WTC11 (cell line): ENCODE data around the gene DNAJC15. TPM values are rescaled to one million over a fixed set of nuclear protein-coding genes. Genes with fewer than 3 reads are reported as not detected.

Source experiments
- ATAC-seq: fragments of 200-7000 bp; cut with Tn5 transposase; 2 replicates; pipeline ENCODE4 v1.10.0; 2021; ENCODE audit warnings: mild to moderate bottlenecking, moderate library complexity
- CTCF ChIA-PET: fragments of 300-600 bp; sonication (Branson Sonifier 250); formaldehyde crosslinking; loops from one replicate; lab custom pipeline; 2021; ENCODE audit warnings: antibody characterized with exemption; lab: Charles Lee
- POLR2A ChIA-PET: fragments of 350-600 bp; sonication (Branson Sonifier 250); formaldehyde crosslinking; loops from one replicate; lab custom pipeline; 2021; ENCODE audit warnings: antibody characterized with exemption; lab: Charles Lee
- DNase-seq: peaks from one replicate; pipeline ENCODE4 v3.0.0; 2021; ENCODE audit warnings: low spot score
- H3K27ac Mint-ChIP-seq: 2 replicates; pipeline ENCODE4 v1.8.0; 2021; ENCODE audit warnings: mixed read lengths
- H3K27me3 Mint-ChIP-seq: 2 replicates; pipeline ENCODE4 v1.8.0; 2021; ENCODE audit warnings: low read depth, mild to moderate bottlenecking, moderate library complexity, mixed read lengths
- H3K36me3 Mint-ChIP-seq: 2 replicates; pipeline ENCODE4 v1.8.0; 2021; ENCODE audit warnings: mixed read lengths
- H3K4me1 Mint-ChIP-seq: 2 replicates; pipeline ENCODE4 v1.8.0; 2022; ENCODE audit warnings: mixed read lengths
- H3K4me3 Mint-ChIP-seq: 2 replicates; pipeline ENCODE4 v1.8.0; 2021; ENCODE audit warnings: mild to moderate bottlenecking, moderate library complexity, mixed read lengths
- H3K9me3 Mint-ChIP-seq: 2 replicates; pipeline ENCODE4 v1.8.0; 2021; ENCODE audit warnings: mixed read lengths
- CREB1 ChIP-seq: sonication (generic); formaldehyde crosslinking; IDR thresholded peaks from 2 replicates; pipeline ENCODE4 v1.8.0; 2023; ENCODE audit warnings: mild to moderate bottlenecking, missing genetic modification reagents
- CREM ChIP-seq: sonication (generic); formaldehyde crosslinking; IDR thresholded peaks from 2 replicates; pipeline ENCODE4 v1.8.1; 2022; ENCODE audit warnings: mild to moderate bottlenecking, missing genetic modification reagents, moderate library complexity
- ELF4 ChIP-seq: sonication (generic); formaldehyde crosslinking; IDR thresholded peaks from 2 replicates; pipeline ENCODE4 v1.8.1; 2022; ENCODE audit warnings: low read depth, mild to moderate bottlenecking, moderate library complexity, missing genetic modification reagents
- FOXJ3 ChIP-seq: sonication (generic); formaldehyde crosslinking; IDR thresholded peaks from 2 replicates; pipeline ENCODE4 v1.9.0; 2021; ENCODE audit warnings: missing genetic modification reagents, mild to moderate bottlenecking, borderline replicate concordance
- FOXK1 ChIP-seq: sonication (generic); formaldehyde crosslinking; IDR thresholded peaks from 2 replicates; pipeline ENCODE4 v1.8.0; 2022; ENCODE audit warnings: mild to moderate bottlenecking, moderate library complexity, missing genetic modification reagents
- GRHL2 ChIP-seq: fragments of 250-450 bp; sonication (Bioruptor Pico); IDR thresholded peaks from 2 replicates; pipeline ENCODE4 v1.8.0; 2022; ENCODE audit warnings: mild to moderate bottlenecking, moderate library complexity; ENCODE audit not compliant: insufficient replicate concordance, severe bottlenecking
- IRF2 ChIP-seq: sonication (generic); formaldehyde crosslinking; IDR thresholded peaks from 2 replicates; pipeline ENCODE4 v1.8.0; 2022; ENCODE audit warnings: low read depth, missing genetic modification reagents, borderline replicate concordance
- JAZF1 ChIP-seq: fragments of 250-450 bp; sonication (Bioruptor Pico); IDR thresholded peaks from 2 replicates; pipeline ENCODE4 v1.9.0; 2021; ENCODE audit warnings: moderate library complexity, mild to moderate bottlenecking, inconsistent platforms
- MXD4 ChIP-seq: fragments of 250-450 bp; sonication (Bioruptor Pico); IDR thresholded peaks from 2 replicates; pipeline ENCODE4 v1.8.0; 2021; ENCODE audit warnings: mild to moderate bottlenecking, moderate library complexity, borderline replicate concordance
- MYBL2 ChIP-seq: sonication (generic); formaldehyde crosslinking; IDR thresholded peaks from 2 replicates; pipeline ENCODE4 v1.8.1; 2023; ENCODE audit warnings: mild to moderate bottlenecking, moderate library complexity, missing genetic modification reagents
- NFYB ChIP-seq: sonication (generic); formaldehyde crosslinking; conservative IDR thresholded peaks from 2 replicates; pipeline ENCODE4 v1.8.0; 2022; ENCODE audit warnings: low read depth, missing genetic modification reagents
- NR3C1 ChIP-seq: sonication (generic); formaldehyde crosslinking; conservative IDR thresholded peaks from 2 replicates; pipeline ENCODE4 v1.8.1; 2023; ENCODE audit warnings: low read depth, mild to moderate bottlenecking, missing genetic modification reagents
- OVOL2 ChIP-seq: fragments of 250-450 bp; sonication (Bioruptor Pico); IDR thresholded peaks from 2 replicates; pipeline ENCODE4 v1.9.0; 2021; ENCODE audit warnings: mild to moderate bottlenecking, borderline replicate concordance
- PRRX2 ChIP-seq: fragments of 250-450 bp; sonication (Bioruptor Pico); IDR thresholded peaks from 2 replicates; pipeline ENCODE4 v1.8.0; 2021; ENCODE audit warnings: mild to moderate bottlenecking
- SMAD3 ChIP-seq: sonication (generic); formaldehyde crosslinking; IDR thresholded peaks from 2 replicates; pipeline ENCODE4 v1.8.0; 2022; ENCODE audit warnings: missing genetic modification reagents, mild to moderate bottlenecking, borderline replicate concordance
- SP1 ChIP-seq: sonication (generic); formaldehyde crosslinking; conservative IDR thresholded peaks from 2 replicates; pipeline ENCODE4 v1.8.1; 2022; ENCODE audit warnings: missing genetic modification reagents
- TEAD4 ChIP-seq: sonication (generic); formaldehyde crosslinking; IDR thresholded peaks from 2 replicates; pipeline ENCODE4 v1.8.0; 2022; ENCODE audit warnings: mild to moderate bottlenecking, missing genetic modification reagents
- TP53 ChIP-seq: sonication (generic); formaldehyde crosslinking; IDR thresholded peaks from 2 replicates; pipeline ENCODE4 v1.8.1; 2023; ENCODE audit warnings: mild to moderate bottlenecking, missing genetic modification reagents
- ZBTB21 ChIP-seq: sonication (generic); formaldehyde crosslinking; IDR thresholded peaks from 2 replicates; pipeline ENCODE4 v1.8.1; 2023; ENCODE audit warnings: mild to moderate bottlenecking, missing genetic modification reagents, borderline replicate concordance
- ZNF121 ChIP-seq: sonication (generic); formaldehyde crosslinking; IDR thresholded peaks from 2 replicates; pipeline ENCODE4 v1.8.0; 2023; ENCODE audit warnings: missing genetic modification reagents
- ZNF138 ChIP-seq: sonication (generic); formaldehyde crosslinking; conservative IDR thresholded peaks from 2 replicates; pipeline ENCODE4 v1.8.1; 2022; ENCODE audit warnings: mild to moderate bottlenecking, moderate library complexity, missing genetic modification reagents
- ZNF219 ChIP-seq: sonication (generic); formaldehyde crosslinking; IDR thresholded peaks from 2 replicates; pipeline ENCODE4 v1.8.0; 2023; ENCODE audit warnings: missing genetic modification reagents, mild to moderate bottlenecking, borderline replicate concordance
- ZNF317 ChIP-seq: sonication (generic); formaldehyde crosslinking; IDR thresholded peaks from 2 replicates; pipeline ENCODE4 v1.8.1; 2023; ENCODE audit warnings: low read depth, mild to moderate bottlenecking, moderate library complexity, missing genetic modification reagents, borderline replicate concordance
- ZNF423 ChIP-seq: fragments of 250-450 bp; sonication (Bioruptor Pico); IDR thresholded peaks from 2 replicates; pipeline ENCODE4 v2.1.2; 2022; ENCODE audit warnings: mild to moderate bottlenecking, moderate library complexity
- ZNF671 ChIP-seq: fragments of 250-450 bp; sonication (Bioruptor Pico); IDR thresholded peaks from 2 replicates; pipeline ENCODE4 v1.8.0; 2021; ENCODE audit warnings: mild to moderate bottlenecking
- total RNA-seq: library from RNA; stranded (reverse); gene quantifications from 3 replicates; pipeline ENCODE4 v1.2.3, GENCODE V29; 2021
- TF ChIP-seq, protein P1 (sequence below): fragments of 250-450 bp; sonication (Bioruptor Pico); IDR thresholded peaks from 2 replicates; pipeline ENCODE4 v1.8.0; 2021; ENCODE audit warnings: mild to moderate bottlenecking
- TF ChIP-seq, protein P2 (sequence below): sonication (generic); formaldehyde crosslinking; IDR thresholded peaks from 2 replicates; pipeline ENCODE4 v1.8.1; 2023; ENCODE audit warnings: mild to moderate bottlenecking, missing genetic modification reagents, moderate library complexity
- TF ChIP-seq, protein P3 (sequence below): sonication (generic); formaldehyde crosslinking; conservative IDR thresholded peaks from 2 replicates; pipeline ENCODE4 v1.8.1; 2022; ENCODE audit warnings: mild to moderate bottlenecking, missing genetic modification reagents
- TF ChIP-seq, protein P4 (sequence below): sonication (generic); formaldehyde crosslinking; IDR thresholded peaks from 2 replicates; pipeline ENCODE4 v1.8.1; 2022; ENCODE audit warnings: low read depth, mild to moderate bottlenecking, moderate library complexity, missing genetic modification reagents, borderline replicate concordance
- TF ChIP-seq, protein P5 (sequence below): sonication (generic); formaldehyde crosslinking; IDR thresholded peaks from 2 replicates; pipeline ENCODE4 v1.8.0; 2022; ENCODE audit warnings: mild to moderate bottlenecking, missing genetic modification reagents
- TF ChIP-seq, protein P6 (sequence below): sonication (generic); formaldehyde crosslinking; IDR thresholded peaks from 2 replicates; pipeline ENCODE4 v1.8.1; 2023; ENCODE audit warnings: mild to moderate bottlenecking, missing genetic modification reagents, moderate library complexity

Gene DNAJC15
- total RNA-seq, 1 experiment from 2014 or later: 12.2 TPM

DNA sequence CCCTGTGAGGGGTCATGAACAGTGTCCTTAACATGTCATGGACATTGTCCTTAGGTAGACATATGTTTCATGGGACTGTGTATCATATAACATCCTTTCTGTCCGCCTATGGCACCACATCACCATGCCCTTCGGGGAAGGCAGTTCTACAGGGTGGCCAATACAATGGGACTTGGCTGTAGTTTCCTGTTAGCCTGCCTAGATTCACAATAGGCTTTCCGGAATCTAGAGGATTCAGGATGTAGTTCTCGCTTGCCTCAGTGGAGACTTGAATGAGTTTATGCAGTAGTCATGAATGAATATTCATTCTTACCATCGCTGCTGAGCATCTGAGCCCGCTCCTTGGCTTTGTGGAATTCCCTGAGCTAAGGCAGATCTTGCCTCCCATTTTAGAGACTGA is 100.5 kb downstream of the DNAJC15 start:
- H3K9me3 Mint-ChIP-seq: no peaks in the 10 kb centered on the region
- CTCF ChIA-PET: interaction anchor here (0.6 kb wide), 1 partner anchor 1923 kb away, joined by 3 read pairs; no protein-coding TSS in a partner anchor
- TF ChIP-seq, protein P1, sequence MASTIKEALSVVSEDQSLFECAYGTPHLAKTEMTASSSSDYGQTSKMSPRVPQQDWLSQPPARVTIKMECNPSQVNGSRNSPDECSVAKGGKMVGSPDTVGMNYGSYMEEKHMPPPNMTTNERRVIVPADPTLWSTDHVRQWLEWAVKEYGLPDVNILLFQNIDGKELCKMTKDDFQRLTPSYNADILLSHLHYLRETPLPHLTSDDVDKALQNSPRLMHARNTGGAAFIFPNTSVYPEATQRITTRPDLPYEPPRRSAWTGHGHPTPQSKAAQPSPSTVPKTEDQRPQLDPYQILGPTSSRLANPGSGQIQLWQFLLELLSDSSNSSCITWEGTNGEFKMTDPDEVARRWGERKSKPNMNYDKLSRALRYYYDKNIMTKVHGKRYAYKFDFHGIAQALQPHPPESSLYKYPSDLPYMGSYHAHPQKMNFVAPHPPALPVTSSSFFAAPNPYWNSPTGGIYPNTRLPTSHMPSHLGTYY (CRISPR knock-in tag): no peak
- TF ChIP-seq ZNF121 (CRISPR knock-in tag) (no peak), ELF4 (no peak), JAZF1 (no peak), ZNF138 (no peak), MXD4 (CRISPR knock-in tag) (no peak), CREB1 (no peak), FOXK1 (CRISPR knock-in tag) (no peak), MYBL2 (CRISPR knock-in tag) (no peak), OVOL2 (CRISPR knock-in tag) (no peak), ZNF317 (no peak), NFYB (no peak)
- TF ChIP-seq, protein P2, sequence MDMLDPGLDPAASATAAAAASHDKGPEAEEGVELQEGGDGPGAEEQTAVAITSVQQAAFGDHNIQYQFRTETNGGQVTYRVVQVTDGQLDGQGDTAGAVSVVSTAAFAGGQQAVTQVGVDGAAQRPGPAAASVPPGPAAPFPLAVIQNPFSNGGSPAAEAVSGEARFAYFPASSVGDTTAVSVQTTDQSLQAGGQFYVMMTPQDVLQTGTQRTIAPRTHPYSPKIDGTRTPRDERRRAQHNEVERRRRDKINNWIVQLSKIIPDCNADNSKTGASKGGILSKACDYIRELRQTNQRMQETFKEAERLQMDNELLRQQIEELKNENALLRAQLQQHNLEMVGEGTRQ (CRISPR knock-in tag): no peak
- TF ChIP-seq, protein P3, sequence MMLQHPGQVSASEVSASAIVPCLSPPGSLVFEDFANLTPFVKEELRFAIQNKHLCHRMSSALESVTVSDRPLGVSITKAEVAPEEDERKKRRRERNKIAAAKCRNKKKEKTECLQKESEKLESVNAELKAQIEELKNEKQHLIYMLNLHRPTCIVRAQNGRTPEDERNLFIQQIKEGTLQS (CRISPR knock-in tag): no peak
- TF ChIP-seq, protein P4, sequence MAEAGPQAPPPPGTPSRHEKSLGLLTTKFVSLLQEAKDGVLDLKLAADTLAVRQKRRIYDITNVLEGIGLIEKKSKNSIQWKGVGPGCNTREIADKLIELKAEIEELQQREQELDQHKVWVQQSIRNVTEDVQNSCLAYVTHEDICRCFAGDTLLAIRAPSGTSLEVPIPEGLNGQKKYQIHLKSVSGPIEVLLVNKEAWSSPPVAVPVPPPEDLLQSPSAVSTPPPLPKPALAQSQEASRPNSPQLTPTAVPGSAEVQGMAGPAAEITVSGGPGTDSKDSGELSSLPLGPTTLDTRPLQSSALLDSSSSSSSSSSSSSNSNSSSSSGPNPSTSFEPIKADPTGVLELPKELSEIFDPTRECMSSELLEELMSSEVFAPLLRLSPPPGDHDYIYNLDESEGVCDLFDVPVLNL (CRISPR knock-in tag): no peak
- TF ChIP-seq, protein P5, sequence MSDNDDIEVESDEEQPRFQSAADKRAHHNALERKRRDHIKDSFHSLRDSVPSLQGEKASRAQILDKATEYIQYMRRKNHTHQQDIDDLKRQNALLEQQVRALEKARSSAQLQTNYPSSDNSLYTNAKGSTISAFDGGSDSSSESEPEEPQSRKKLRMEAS: no peak
- TF ChIP-seq, all 79 proteins: peak for 0

DNA sequence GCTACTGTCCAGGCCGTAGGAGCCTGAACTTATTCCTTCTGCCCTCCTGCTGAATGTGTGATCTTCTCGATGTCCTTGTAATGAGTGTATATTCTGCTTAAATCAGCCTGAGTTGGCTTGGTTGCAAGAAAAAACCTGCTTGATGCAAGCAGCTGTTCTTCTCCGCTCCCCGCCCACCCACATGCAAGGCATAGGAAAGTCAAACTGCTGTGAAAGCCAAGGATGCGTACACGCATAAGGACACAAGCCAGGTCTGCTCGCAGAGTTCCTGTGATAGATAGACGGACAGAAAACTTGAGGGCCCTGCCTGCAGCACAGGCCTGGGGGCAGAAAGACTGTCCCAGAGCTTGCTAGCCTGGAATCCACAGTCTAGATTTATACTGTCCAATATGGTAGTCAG is 101.1 kb downstream of the DNAJC15 start:
- POLR2A ChIA-PET: no interaction called here
- TF ChIP-seq IRF2 (CRISPR knock-in tag) (no peak), NR3C1 (CRISPR knock-in tag) (no peak), TP53 (CRISPR knock-in tag) (no peak), ZBTB21 (CRISPR knock-in tag) (no peak), FOXJ3 (no peak), ZNF219 (CRISPR knock-in tag) (no peak), GRHL2 (CRISPR knock-in tag) (no peak), CREM (no peak), PRRX2 (CRISPR knock-in tag) (no peak), SMAD3 (CRISPR knock-in tag) (no peak), JAZF1 (no peak), TEAD4 (CRISPR knock-in tag) (no peak), ZNF671 (no peak), SP1 (CRISPR knock-in tag) (no peak), ZNF317 (no peak), ZNF423 (CRISPR knock-in tag) (no peak)
- TF ChIP-seq, protein P3 (CRISPR knock-in tag): no peak
- TF ChIP-seq, protein P6, sequence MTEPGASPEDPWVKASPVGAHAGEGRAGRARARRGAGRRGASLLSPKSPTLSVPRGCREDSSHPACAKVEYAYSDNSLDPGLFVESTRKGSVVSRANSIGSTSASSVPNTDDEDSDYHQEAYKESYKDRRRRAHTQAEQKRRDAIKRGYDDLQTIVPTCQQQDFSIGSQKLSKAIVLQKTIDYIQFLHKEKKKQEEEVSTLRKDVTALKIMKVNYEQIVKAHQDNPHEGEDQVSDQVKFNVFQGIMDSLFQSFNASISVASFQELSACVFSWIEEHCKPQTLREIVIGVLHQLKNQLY: no peak
- TF ChIP-seq, protein P4 (CRISPR knock-in tag): no peak

More for the DNA sequence above, 100.5 kb downstream of the DNAJC15 start:
- Mint-ChIP-seq H3K4me1 (peaks cover 44% of the 10 kb centered on the region), H3K36me3 (no peaks in the 10 kb centered on the region), H3K27ac (no peak overlapping the region), H3K4me3 (no peak overlapping the region), H3K27me3 (no peaks in the 10 kb centered on the region)
- ATAC-seq (no peak), DNase-seq (no peak)
- POLR2A ChIA-PET: no interaction called here

More for the DNA sequence above, 101.1 kb downstream of the DNAJC15 start:
- no peak for ATAC-seq
- H3K4me1 Mint-ChIP-seq: peaks cover 45% of the 10 kb centered on the region
- no peak for DNase-seq
- no peak overlapping the region for H3K27ac Mint-ChIP-seq
- H3K4me3 Mint-ChIP-seq: no peak overlapping the region
- H3K36me3 Mint-ChIP-seq: no peaks in the 10 kb centered on the region
- H3K27me3 Mint-ChIP-seq: no peaks in the 10 kb centered on the region
- CTCF ChIA-PET: interaction anchor here (0.6 kb wide), 1 partner anchor 1922 kb away, joined by 3 read pairs; no protein-coding TSS in a partner anchor
- H3K9me3 Mint-ChIP-seq: no peaks in the 10 kb centered on the region
